AML-193 (cell line): ENCODE results near the gene CDK17.
"Not testable (repeated sequence)": the region's sequence is repeated elsewhere in the genome, so short reads cannot be mapped to it uniquely, and the experiment has no call there.

Source experiments
- DNase-seq, 2 experiments: peaks; one replicate each; lab custom pipeline; 2025; lab: John Stamatoyannopoulos, UW

The CDK17 gene

GRCh38 chr12:96315741-96316481 lies 84.3 kb downstream of the CDK17 start:
- DNase-seq, result not testable (repeated sequence)

- DNase-seq, result no peak
Observed at GRCh38 chr12:96314723-96315122, 85.5 kb downstream of the CDK17 start.

GRCh38 chr12:96313606-96314005 lies 86.6 kb downstream of the CDK17 start:
- no peak for DNase-seq

- DNase-seq, result no peak
Observed at GRCh38 chr12:96311191-96311590, 89.0 kb downstream of the CDK17 start.

- no peak for DNase-seq
Observed at GRCh38 chr12:96310067-96310466, 90.2 kb downstream of the CDK17 start.

GRCh38 chr12:96308881-96309280 lies 91.4 kb downstream of the CDK17 start:
- DNase-seq, result no peak

- DNase-seq, result no peak
Observed at GRCh38 chr12:96305665-96306064, 94.6 kb downstream of the CDK17 start.

GRCh38 chr12:96303653-96304052 lies 96.6 kb downstream of the CDK17 start:
- DNase-seq, result no peak

GRCh38 chr12:96302687-96303310 lies 97.4 kb downstream of the CDK17 start:
- no peak for DNase-seq

GRCh38 chr12:96301732-96302131 lies 98.5 kb downstream of the CDK17 start:
- DNase-seq, result no peak

GRCh38 chr12:96300064-96300463 lies 100.2 kb downstream of the CDK17 start:
- no peak for DNase-seq

- no peak for DNase-seq
Observed at GRCh38 chr12:96297504-96297903, 102.7 kb downstream of the CDK17 start.

GRCh38 chr12:96295532-96296160 lies 104.6 kb downstream of the CDK17 start:
- DNase-seq, result no peak

- DNase-seq, result no peak
Observed at GRCh38 chr12:96294831-96295230, 105.4 kb downstream of the CDK17 start.

- no peak for DNase-seq
Observed at GRCh38 chr12:96293093-96293492, 107.1 kb downstream of the CDK17 start.

GRCh38 chr12:96289067-96289466 lies 111.2 kb downstream of the CDK17 start:
- no peak for DNase-seq

GRCh38 chr12:96285158-96285557 lies 115.1 kb downstream of the CDK17 start:
- DNase-seq, result no peak

- no peak for DNase-seq
Observed at GRCh38 chr12:96274331-96274730, 125.9 kb downstream of the CDK17 start.

GRCh38 chr12:96271469-96272199 lies 128.6 kb downstream of the CDK17 start:
- DNase-seq, result no peak

GRCh38 chr12:96266238-96266637 lies 134.0 kb downstream of the CDK17 start:
- DNase-seq, result no peak

- no peak for DNase-seq
Observed at GRCh38 chr12:96265836-96266235, 134.4 kb downstream of the CDK17 start.

- DNase-seq, result no peak
Observed at GRCh38 chr12:96265400-96265799, 134.8 kb downstream of the CDK17 start.
